GM21723 (cell line): ENCODE measurements around the gene CFAP69.
"Not testable (repeated sequence)": the region's sequence is repeated elsewhere in the genome, so short reads cannot be mapped to it uniquely, and the experiment has no call there.

Experiments
- ATAC-seq: cut with Tn5 transposase; IDR thresholded peaks from one replicate; pipeline ENCODE4 v1.9.1; 2021; ENCODE audit warnings: mild to moderate bottlenecking, moderate library complexity; ENCODE audit not compliant: unreplicated experiment

The CFAP69 gene

DNA sequence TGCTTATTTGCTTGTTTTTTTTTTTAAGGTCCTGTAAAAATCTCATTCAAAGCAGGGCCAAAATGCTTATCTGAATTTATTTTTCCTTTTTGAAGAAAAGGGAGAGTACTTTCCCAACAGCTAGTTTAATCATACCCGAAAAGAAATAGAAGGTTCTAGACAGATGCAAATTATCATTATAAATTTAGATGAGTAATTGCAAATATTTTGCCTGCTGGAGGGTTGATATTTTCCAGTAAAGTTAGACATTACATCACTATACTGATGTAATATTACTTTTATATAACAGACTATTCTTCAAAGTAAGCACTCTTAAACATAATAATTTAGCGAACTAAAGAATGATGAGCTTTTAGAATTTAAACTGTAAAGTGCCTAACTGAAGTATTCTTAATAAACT lies 14.1 kb upstream of the CFAP69 start:
- no peak for ATAC-seq

DNA sequence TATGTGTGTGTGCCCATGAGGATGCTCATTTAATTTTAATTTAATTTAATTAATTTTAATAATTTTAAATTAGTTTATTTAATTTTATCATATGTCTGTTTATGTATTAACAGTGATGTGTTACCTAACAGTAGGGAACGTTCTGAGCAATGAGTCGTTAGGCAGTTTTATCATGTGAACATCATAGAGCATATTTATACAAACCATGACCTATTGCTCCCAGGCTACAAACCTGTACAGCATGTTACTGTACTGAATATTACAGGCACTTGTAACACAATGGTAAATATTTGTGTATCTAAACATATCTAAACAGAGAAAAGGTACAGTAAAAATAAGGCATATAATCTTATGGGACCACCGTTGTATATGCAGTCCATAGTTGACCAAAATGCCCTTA lies 13.7 kb upstream of the CFAP69 start:
- ATAC-seq: no peak

DNA sequence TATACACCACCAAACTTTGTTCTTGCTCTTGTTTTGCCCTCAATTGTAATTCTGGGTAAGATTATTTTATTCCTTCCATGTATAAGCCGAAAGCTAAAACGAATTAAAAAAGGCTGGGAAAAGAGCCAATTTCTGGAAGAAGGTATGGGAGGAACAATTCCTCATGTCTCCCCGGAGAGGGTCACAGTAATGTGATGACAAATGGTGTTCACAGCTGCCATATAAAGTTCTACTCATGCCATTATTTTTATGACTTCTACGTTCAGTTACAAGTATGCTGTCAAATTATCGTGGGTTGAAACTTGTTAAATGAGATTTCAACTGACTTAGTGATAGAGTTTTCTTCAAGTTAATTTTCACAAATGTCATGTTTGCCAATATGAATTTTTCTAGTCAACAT lies 12.5 kb upstream of the CFAP69 start:
- no peak for ATAC-seq

DNA sequence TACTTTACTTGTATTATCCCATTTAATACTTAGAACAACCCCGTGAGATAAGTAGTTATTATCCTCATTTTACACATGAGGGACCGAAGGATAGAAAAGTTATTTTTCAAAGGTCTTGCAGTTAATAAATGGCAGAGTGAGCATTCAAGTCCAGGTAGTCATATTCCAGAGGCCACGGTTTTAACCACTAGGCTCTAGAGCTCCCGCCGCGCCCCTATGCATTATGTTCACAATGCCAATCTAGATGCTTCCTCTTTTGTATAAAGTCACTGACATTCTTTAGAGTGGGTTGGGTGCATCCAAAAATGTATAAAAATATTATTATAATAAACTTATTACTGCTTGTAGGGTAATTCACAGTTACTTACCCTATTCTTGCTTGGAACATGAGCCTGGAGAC lies 11.4 kb upstream of the CFAP69 start:
- no peak for ATAC-seq

DNA sequence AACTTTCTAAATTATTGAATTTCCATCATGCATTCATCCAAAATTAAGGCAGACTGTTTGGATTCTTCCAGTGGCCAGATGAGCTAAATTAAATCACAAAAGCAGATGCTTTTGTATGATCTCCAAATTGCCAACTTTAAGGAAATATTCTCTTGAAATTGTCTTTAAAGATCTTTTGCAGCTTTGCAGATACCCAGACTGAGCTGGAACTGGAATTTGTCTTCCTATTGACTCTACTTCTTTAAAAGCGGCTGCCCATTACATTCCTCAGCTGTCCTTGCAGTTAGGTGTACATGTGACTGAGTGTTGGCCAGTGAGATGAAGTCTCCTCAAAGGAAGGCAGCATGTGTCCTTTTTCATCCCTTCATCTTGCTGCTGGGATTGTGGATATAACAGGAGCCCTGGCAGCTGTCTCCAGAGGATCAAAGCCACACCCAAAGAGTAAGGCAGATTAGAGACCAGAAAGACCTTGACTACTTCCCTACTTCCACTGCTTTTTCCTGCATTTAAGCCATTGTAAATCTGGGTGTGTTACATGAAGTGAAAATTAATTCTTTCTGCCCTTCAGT lies 8.2 kb upstream of the CFAP69 start:
- ATAC-seq: no peak

DNA sequence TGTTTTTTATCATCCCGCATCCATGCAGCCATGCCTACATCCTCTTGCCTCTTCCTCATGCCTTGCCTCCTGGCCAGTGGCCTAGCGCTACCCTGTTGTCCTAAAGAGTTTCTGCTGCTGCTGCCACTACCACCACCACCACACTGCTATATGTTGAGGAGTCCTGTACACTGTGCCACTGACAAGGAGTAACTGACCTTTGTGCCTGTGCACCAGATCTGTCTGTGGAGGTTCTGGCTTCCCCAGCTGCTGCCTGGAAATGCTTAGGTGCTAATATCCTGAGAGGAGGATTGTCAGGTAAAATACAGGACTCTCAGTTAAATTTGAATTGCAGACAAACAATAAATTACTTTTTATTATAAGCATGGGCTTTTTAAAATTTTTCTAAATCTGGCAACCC lies 7.0 kb upstream of the CFAP69 start:
- ATAC-seq: no peak

DNA sequence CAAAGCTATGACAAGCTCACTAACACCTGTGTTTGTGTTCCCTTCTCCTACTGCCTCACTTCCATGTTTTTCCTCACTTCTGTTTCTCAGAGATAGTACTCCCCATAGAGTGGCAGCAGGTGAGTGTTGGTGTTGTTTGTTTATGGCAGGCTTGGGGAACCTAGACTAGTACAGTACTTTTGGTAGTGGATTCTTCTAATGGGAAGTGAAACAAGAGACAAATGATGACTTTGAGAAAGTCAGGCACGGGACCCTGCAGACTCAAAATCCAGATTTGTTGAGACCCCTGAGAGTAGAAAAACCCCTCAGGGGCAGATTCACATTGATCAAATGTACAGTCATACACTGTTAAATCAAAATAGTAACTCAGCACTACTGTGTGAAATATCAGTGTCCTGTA lies 6.4 kb upstream of the CFAP69 start:
- ATAC-seq: no peak

DNA sequence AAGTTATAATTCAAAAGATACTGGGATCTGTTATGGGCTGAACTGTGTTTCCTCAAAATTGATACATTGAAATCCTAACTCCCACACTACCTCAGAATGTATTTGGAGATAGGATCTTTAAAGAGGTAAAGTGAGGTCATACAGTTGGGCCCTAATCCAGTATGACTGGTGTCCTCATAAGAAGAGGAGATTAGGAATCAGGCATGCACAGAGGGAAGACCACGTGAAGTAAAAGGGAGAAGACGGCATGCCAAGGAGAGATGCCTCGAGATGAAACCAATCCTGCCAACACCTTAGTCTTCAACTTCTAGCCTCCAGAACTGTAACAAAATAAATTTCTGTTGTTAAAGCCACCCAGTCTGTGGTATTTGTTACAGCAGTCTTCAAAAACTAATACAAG lies 5.9 kb upstream of the CFAP69 start:
- no peak for ATAC-seq

DNA sequence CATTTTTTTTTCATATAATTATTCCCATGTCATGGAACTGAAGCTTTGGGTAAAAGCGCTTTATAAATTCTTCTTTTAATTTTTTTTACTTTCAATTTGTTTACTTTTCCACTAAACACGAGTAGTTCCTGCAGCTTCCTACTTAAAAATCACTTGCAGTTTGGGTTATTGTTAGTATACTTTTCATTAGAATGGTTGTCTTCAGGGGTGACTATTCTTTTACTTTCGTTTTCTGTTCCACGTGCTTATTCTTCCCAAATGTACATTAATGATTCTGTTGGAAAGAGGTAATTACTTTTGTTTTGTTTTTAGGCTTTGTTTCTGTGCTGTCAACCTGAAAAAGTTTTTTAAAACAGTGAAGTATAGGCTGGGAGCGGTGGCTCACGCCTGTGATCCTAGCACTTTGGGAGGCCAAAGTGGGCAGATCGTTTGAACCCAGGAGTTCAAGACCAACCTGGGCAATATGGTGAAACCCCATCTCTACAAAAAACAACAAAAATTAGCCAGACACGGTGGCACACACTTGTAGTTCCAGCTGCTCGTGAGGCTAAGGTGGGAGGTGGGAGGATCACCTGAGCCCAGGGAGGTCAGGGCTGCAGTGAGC lies 5.2 kb upstream of the CFAP69 start:
- no peak for ATAC-seq

DNA sequence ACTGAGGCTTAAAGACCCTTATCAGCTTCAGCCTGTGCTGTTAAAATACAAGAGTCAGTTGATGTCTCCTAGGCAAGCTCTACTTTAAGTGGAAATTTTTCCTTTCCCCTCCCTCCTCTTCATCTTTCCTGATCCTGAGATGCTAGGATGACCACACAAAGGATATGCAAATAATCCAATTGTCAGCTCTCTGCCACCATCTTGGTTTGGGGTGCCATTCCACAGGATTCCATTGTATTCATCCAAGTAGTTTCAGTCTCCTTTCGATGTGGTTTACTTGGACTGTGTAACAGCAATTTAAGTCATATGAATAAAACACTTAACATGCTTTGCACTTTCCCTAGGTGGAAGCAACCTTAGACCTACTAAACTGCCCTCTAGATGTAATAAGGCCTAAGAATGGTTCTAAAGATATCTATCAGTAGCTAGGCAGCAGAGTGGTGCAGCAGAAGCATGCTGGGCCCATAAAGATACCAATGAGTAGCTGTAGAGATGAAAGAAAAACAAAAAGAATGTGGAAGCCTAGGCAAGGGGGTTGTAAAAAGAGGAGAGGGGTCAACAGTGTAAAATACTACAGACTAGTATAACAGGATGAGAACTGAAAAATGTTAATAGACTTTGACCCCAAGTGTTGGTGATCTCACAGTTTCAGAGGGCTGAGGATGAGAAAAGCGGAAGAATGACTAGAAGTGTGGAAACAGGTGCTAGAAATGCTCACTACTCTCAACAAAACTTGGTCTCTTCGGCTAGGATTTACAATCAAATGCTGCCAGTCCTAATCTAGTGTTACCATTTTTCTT lies 2.4 kb upstream of the CFAP69 start:
- no peak for ATAC-seq

DNA sequence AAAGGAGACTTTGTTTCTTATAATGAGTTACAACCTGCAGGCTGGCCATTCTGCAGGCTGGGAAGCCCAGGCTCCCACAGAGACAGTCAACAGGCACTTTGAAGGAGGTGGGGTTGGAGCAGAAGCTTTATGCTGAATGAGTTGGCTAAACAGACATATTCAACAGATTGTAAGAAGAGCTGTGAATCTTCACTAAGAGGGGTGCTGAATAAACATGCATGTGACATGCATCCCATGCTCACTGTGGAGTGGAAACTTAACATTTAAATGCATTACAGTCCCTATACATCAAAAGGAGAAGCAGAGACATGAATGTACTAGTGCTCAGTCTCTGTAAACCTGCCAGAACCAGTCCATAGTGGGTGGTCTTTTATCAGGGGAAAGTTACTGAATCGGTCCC lies 1.4 kb upstream of the CFAP69 start:
- ATAC-seq: no peak

DNA sequence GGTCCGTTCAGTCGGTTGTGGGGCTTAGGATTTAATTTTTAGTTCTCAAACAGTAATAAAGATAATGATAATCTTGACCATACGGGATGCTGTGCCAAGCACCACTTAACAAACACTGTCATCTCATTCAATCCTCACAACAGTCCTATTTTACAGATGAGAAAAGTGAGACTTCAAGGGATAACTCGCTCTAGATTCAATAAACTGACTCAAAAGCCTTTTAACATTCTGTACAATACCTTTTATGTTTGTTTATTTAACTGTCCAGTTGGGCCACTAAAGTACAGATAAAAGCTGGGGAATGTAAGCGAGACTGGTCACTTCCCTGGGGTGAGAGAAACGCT lies 437 bp upstream of the CFAP69 start:
- ATAC-seq: peak; percentile 5

DNA sequence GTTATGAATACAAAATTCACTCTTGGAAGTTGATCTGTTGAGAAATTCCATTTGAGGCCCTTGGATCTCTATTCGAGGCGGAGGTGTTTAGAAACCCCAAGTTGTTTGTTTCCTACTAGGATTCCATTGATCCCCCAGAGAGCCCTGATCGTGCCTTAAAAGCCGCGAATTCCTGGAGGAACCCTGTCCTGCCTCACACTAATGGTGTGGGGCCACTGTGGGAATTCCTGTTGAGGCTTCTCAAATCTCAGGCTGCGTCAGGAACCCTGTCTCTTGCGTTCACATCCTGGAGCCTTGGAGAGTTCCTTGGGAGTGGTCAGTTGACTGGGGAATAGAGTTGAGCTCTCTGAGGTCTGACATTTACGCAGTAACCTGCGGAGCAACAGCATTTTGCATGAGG lies 1.2 kb downstream of the CFAP69 start:
- no peak for ATAC-seq

DNA sequence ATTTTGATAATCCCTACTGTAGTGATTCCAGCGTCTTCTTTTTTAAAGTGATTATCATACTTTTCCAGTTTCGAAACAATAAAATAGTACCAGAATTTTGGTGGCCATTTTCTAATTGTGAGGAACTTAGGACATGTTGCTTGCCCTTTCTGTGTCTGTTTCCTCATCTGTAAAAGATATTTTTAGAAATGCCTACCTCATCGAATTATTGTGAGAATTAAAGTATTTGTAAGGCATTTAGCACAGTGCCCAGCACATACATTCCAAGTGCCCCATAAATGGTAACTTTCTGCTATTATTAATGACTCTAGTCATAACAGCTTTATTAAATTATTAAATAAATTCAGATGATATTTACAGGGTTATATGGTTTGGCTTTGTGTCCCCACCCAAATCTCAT lies 3.7 kb downstream of the CFAP69 start:
- no peak for ATAC-seq

DNA sequence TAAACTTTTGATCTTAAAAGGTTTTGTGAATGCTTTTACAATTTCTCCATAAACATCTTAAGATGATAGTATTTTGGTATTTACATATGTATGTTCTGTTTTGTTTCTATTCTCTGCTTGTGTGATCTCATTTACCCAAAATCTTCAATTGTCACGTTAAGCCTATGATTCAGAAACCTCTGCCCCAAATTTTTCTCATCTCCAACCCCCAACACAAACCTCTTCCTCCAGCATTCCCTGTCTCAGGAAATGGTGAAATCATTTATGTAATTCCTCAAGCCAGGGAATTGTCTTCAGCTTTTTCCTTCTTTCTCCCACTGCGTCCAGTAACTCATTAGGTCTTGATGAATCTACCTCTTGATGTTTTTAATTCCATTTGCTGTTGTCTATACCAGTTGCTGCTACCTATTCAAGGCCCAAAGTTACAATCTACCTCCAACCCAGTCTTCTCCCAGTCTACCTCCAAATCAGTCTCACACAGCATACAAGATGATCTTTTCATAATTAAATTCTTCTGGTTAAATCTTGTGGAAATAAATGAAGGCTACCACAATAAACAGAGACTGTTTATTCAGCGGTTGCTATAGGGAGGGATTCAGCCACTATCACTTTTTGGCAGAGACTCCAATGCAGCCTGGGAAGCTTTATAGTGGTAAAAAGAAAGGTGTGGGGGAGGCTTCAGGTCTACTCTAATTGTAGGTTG lies 5.8 kb downstream of the CFAP69 start:
- no peak for ATAC-seq

DNA sequence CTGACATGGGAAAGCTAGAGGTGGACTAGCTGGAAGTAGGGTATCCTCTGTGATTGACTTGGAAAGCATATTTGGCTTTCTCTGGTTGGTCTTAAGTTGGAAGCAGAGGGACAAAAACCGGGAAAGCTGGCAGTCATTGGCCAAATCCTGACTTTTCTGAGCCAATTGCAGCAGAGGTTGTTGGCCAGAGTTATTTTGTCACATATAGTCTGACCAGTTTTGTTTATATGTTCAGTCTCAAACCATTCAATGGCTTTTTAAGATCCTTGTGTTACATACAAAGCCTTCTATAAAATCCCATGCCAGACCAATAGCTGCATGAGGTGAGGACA lies 6.3 kb downstream of the CFAP69 start:
- ATAC-seq: no peak

DNA sequence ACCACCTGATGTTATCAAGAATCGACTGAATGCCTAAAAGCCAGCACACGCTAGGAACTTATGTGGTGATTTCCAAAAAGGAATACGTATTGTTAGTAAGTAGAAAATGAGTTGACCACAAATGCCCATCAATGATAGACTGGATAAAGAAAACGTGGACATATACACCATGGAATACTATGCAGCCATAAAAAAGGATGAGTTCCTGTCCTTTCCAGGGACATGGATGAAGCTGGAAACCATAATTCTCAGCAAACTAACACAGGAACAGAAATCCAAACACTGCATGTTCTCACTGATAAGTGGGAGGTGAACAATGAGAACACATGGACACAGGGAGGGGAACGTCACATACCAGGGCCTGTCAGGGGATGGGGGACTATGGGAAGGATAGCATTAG lies 11.0 kb downstream of the CFAP69 start:
- ATAC-seq: not testable (repeated sequence)

DNA sequence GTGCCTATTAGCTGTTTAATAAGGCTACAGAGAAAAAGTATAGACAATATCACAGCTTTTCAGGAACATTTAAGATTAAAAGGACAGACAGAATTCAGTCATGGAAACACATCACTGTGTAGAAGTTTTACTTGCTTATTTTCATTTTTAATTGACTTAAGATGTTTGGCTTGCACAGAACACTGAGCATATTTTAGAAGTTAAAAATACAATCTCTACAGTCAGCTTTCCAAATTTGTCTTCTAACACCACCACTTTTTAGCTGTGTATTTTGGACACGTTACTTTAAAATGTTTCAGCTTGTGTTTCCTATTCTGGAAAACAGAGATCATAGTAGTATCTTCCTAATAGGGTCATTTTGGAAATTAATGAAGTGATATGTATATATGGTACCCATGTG lies 11.8 kb downstream of the CFAP69 start:
- ATAC-seq: no peak

DNA sequence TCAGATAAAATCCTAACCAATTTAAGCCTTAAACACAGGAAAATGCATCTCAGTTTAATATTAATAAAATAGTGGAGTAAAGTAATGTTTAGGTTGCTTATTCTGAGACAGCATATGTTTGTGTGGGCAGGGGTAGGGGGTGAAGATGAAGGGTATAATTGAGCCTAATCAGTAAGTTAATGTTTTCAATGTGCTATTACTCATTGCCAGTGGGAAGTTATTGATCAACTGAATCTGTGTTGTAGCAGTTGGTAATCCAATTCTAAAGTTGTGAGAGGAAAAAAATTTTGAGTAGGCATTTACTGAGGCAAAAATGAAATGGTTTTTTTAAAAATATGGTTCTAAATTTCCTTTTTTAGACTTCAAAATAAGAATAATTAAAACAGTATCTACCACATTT lies 16.5 kb downstream of the CFAP69 start:
- no peak for ATAC-seq

DNA sequence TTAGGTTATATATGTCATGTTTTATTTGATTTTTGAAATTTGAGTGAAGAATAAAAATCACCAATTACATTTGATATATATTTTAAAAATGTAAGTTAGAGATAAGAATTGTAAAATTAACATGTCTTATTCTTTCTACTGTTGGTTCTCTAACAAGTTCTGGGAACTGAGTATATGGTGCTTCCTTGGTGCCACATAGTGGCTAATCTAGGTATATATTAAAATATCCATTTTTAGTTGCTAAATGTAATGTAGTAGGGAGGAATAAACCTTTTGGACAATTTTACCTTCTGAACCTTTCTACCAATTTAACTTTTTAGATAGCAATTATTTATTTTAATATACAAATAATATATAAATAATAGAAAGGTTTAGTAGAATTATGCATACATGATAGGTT lies 17.5 kb downstream of the CFAP69 start:
- peak; percentile 85 for ATAC-seq

DNA sequence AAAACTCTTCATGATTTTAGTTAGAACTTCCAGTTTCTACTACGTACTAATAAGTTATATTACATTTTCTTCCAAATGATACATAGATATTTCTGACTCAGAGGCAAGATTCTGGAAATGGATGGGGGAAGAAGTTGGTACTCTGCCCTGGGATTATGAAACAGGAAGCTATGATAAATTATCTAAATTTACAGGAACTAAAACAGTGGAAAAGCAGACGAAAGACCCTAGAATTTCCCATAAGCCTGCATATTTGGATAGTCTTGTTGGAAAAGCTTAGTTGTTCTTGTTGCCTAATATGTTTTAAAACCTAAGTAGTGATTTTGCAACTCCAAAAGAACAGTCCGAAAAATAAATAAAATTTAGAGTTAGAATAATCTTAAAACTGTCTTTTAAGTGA lies 21.8 kb downstream of the CFAP69 start:
- no peak for ATAC-seq

DNA sequence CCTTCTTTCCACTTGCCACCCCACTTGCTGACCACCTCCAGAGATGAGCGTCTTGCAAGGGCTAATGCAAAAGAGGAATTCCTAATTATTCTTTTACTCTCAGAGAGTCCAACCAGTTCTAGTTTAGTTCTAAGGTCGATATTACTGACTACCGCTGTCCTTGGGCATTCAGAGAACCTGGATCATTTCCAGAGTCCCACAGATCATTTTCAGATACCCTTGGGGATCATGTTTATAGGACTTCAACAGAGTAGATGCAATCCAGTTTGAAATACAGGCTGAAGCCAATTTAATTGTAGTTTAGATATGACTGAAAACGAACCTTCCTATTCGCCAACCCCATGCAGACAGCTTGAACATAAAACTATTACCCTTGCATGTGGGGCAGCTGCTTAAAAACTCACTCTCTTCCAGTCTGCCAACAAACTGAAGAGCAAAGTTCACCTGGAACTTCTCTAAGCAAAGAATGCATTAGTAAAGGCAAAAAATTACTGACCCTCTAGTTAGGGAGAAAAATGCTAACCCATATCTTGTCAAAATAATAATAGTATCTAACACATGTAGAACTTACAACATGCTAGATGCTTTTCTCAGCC lies 22.4 kb downstream of the CFAP69 start:
- no peak for ATAC-seq
